Spleen (tissue), 11 donors: ENCODE data around the gene TMEM239. TPM values are rescaled to one million over a fixed set of nuclear protein-coding genes. Genes with fewer than 3 reads are reported as not detected.

Source experiments
- DNase-seq: peaks from one replicate; pipeline ENCODE4 v3.0.0-alpha.2; 2020
- H3K27ac ChIP-seq, 8 donors: fragments of 200-600 bp; sonication (generic) in 7 of 8; 1 replicate in 4 of 8; 2 replicates in 4 of 8; pipeline versions ENCODE4 v1.5.0 to v1.8.0; 2016 to 2021; ENCODE audit warnings: inconsistent platforms in 4 of 8, mild to moderate bottlenecking in 4 of 8, moderate library complexity in 1 of 8
- H3K27me3 ChIP-seq, 7 donors: fragments of 200-600 bp; sonication (generic) in 6 of 7; replicated peaks in 1 of 7; 1 replicate in 4 of 7; 2 replicates in 3 of 7; pipeline versions ENCODE4 v1.5.0 to v1.8.0; 2016 to 2021; ENCODE audit warnings: inconsistent platforms in 3 of 7, mild to moderate bottlenecking in 1 of 7
- H3K36me3 ChIP-seq, 6 donors: fragments of 200-600 bp; sonication (generic) in 5 of 6; 1 replicate in 4 of 6; 2 replicates in 2 of 6; pipeline versions ENCODE4 v1.5.0 to v1.8.0; 2016 to 2021; ENCODE audit warnings: inconsistent platforms in 2 of 6
- H3K4me1 ChIP-seq, 6 donors: fragments of 200-600 bp; sonication (generic) in 5 of 6; 1 replicate in 3 of 6; 2 replicates in 3 of 6; pipeline versions ENCODE4 v1.5.0 to v1.8.0; 2016 to 2021; ENCODE audit warnings: inconsistent platforms in 3 of 6
- H3K4me3 ChIP-seq, 8 donors: fragments of 200-600 bp; sonication (generic) in 7 of 8; 1 replicate in 4 of 8; 2 replicates in 4 of 8; pipeline versions ENCODE4 v1.5.0 to v1.8.0; 2016 to 2021; ENCODE audit warnings: inconsistent platforms in 4 of 8, mild to moderate bottlenecking in 4 of 8, moderate library complexity in 2 of 8
- H3K9me3 ChIP-seq, 8 donors: fragments of 200-600 bp; sonication (generic) in 7 of 8; 1 replicate in 4 of 8; 2 replicates in 4 of 8; pipeline versions ENCODE4 v1.5.0 to v1.8.0; 2016 to 2021; ENCODE audit warnings: inconsistent platforms in 4 of 8
- POLR2A ChIP-seq, 3 donors: fragments of 450-650 bp; IDR thresholded peaks; one replicate each; pipeline ENCODE4 v1.5.1; 2017; ENCODE audit warnings: antibody characterized with exemption in 3 of 3, mild to moderate bottlenecking in 1 of 3
- POLR2AphosphoS5 ChIP-seq, 3 donors: sonication (generic); formaldehyde crosslinking; IDR thresholded peaks; one replicate each; pipeline ENCODE4 v1.5.1; 2017; ENCODE audit warnings: antibody characterized with exemption in 3 of 3
- WGBS, 5 donors: extraction: QIAGEN DNeasy Blood & Tissue Kit in 3 of 5; methylation state at CpG; one replicate each; pipeline versions ENCODE4 v1.1.5 to v1.1.7; 2013 to 2018; 5-methylcytosine and 5-hydroxymethylcytosine counted together
- intact Hi-C: fragments of 100-400 bp; cut with DNase I; formaldehyde crosslinking; loops from one replicate; pipeline ENCODE4 v1.15.0; 2023; ENCODE audit warnings: low total_unique reads
- polyA plus RNA-seq, 3 donors: library from polyadenylated mRNA; stranded (reverse); fragments of 200-250 nt; gene quantifications; one replicate each; pipeline ENCODE4 v1.2.1, GENCODE V29; 2013
- total RNA-seq, 7 donors: library from RNA; depleted of rRNA in 3 of 7; stranded (reverse); fragments of >200 nt in 3 of 7; fragmentation: NEBNext Ultra II Directional in 4 of 7; extraction: Animal tissue kit (Norgen Biotek cat#: 25700) in 4 of 7; gene quantifications; one replicate each; pipeline versions ENCODE4 v1.1.0 to v1.2.1, GENCODE V29; 2016 to 2021
- TF ChIP-seq, protein P1 (sequence below), 11 experiments: fragments of 200-600 bp in 7 of 11; fragments of 450-650 bp in 4 of 11; sonication (generic) in 4 of 11; IDR thresholded peaks in 8 of 11; conservative IDR thresholded peaks in 3 of 11; 1 replicate in 7 of 11; 2 replicates in 4 of 11; pipeline versions ENCODE4 v1.4.0 to v1.8.0; 2016 to 2021; ENCODE audit warnings: antibody characterized with exemption in 11 of 11, inconsistent platforms in 4 of 11, mild to moderate bottlenecking in 1 of 11
- donor health status: healthy with polysubstance abuse.
- donor health status: DM: no; HTN: no; CAD: no; lungs with moderate emphysema.
- donor health status: DM: no; HTN: no; CAD: no.
- donor health status: Bipolar disorder and iron deficiency.
- donor health status: healthy.
- donor health status: DM: no; HTN: no; CAD: no.
- donor health status: DM: yes; HTN: yes; CAD: no.

The TMEM239 gene
- total and polyA plus RNA-seq, 10 donors = not detected

DNA sequence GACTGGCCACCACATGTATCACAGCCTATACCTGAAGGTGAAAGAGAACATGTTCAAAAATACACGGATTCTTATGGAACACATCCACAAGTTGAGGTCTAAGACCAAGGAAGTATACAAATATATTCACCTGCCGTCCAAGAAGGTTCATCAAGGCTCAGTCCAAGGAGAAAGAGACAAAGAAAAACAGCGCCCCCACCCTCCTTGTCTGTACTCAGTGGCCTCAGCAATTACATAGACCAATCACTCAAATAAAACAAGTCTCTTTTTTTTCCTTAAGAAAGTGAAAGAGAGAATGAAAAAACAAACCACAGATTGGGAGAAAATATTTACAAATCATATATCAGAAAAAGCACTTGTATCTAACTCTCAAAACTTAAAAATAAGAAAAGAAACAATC is 35.2 kb upstream of the TMEM239 start:
- H3K4me1 ChIP-seq = no peaks in the 10 kb centered on the region
- no peak overlapping the region for H3K27ac ChIP-seq
- H3K9me3 ChIP-seq = peaks cover 0 to 4% (median 2%) of the 10 kb centered on the region in 8 donors
- DNase-seq = no peak
- H3K27me3 ChIP-seq = peaks cover 0 to 16% (median 0%) of the 10 kb centered on the region in 7 donors
- TF ChIP-seq POLR2AphosphoS5 (IDR thresholded peaks at IDR 0.05) (no peak), POLR2A (IDR thresholded peaks at IDR 0.05) (no peak)
- TF ChIP-seq, protein P1, sequence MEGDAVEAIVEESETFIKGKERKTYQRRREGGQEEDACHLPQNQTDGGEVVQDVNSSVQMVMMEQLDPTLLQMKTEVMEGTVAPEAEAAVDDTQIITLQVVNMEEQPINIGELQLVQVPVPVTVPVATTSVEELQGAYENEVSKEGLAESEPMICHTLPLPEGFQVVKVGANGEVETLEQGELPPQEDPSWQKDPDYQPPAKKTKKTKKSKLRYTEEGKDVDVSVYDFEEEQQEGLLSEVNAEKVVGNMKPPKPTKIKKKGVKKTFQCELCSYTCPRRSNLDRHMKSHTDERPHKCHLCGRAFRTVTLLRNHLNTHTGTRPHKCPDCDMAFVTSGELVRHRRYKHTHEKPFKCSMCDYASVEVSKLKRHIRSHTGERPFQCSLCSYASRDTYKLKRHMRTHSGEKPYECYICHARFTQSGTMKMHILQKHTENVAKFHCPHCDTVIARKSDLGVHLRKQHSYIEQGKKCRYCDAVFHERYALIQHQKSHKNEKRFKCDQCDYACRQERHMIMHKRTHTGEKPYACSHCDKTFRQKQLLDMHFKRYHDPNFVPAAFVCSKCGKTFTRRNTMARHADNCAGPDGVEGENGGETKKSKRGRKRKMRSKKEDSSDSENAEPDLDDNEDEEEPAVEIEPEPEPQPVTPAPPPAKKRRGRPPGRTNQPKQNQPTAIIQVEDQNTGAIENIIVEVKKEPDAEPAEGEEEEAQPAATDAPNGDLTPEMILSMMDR (IDR thresholded peaks at IDR 0.05 in 8 of 11, conservative IDR thresholded peaks at IDR 0.05 in 3 of 11) = no peak
- no peaks in the 10 kb centered on the region for H3K36me3 ChIP-seq
- no peak overlapping the region for H3K4me3 ChIP-seq
- WGBS, 5 donors = 49 to 65% (median 50%) methylated on average over 3 of the region's 3 CpGs
- intact Hi-C loops = no loop called here

DNA sequence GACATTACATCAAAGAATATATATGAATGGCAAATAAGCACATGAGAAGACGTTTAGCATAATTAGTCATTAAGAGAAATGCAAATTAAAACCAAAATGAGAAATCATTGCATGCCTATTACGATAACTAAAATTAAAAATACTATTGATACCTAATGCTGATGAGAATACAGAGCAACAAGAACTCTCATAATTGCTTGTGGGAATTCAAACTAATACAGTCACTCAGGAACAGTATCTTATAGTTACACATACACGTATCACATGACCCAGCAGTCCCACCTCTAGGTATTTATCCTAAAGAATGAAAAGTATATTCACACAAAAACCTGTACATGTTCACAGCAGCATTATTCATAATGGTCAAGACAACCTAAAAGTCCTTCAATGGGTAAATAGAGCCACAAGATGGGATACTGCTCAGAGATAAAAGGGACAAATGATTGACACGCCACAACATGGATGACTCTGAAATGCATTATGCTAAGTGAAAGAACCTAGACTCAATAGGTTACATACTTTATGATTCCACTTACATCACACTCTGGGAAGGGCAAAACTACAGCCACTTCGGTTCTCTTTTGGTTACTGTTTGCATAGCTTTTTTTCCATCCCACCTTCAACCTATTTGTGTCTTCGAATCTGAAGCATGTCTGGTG is 32.1 kb upstream of the TMEM239 start:
- intact Hi-C loops = no loop called here

DNA sequence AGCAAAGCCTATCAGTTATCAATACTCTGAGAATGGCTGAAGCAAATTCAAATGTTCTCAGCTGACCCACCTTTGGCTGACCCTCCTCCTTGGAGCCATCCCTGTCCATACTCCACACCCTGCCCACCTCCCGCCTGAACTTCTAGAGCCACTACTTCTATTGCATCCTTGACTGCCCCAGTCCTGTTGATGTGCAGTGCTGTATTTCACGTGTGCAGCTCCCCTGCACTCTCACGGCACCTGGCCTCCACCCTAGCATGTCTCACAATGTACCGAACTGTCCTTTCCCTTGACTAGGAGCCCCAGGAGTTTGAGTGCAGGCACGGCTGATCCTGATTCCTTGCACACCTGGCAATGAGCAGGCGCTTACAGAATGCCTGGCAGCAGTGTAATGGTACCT is 22.7 kb upstream of the TMEM239 start:
- Histone ChIP-seq H3K27me3 (peaks cover 0 to 71% (median 2%) of the 10 kb centered on the region in 7 donors), H3K4me3 (no peak overlapping the region), H3K9me3 (no peaks in the 10 kb centered on the region), H3K36me3 (no peaks in the 10 kb centered on the region), H3K4me1 (no peaks in the 10 kb centered on the region), H3K27ac (no peak overlapping the region)
- no peak for DNase-seq
- intact Hi-C loops = no loop called here
- TF ChIP-seq, protein P1 (IDR thresholded peaks at IDR 0.05 in 8 of 11, conservative IDR thresholded peaks at IDR 0.05 in 3 of 11) = no peak
- TF ChIP-seq POLR2AphosphoS5 (IDR thresholded peaks at IDR 0.05) (no peak), POLR2A (IDR thresholded peaks at IDR 0.05) (no peak)
- WGBS, 5 donors = 87 to 95% (median 88%) methylated on average over 6 of the region's 6 CpGs

More for the DNA sequence above, 32.1 kb upstream of the TMEM239 start:
- Histone ChIP-seq H3K27ac (no peak overlapping the region), H3K4me3 (no peak overlapping the region), H3K27me3 (peaks cover 0 to 11% (median 0%) of the 10 kb centered on the region in 7 donors), H3K9me3 (peaks cover 0 to 12% (median 0%) of the 10 kb centered on the region in 8 donors), H3K36me3 (no peaks in the 10 kb centered on the region), H3K4me1 (no peaks in the 10 kb centered on the region)
- WGBS, 5 donors = 73 to 83% (median 74%) methylated on average over 6 of the region's 6 CpGs
- TF ChIP-seq POLR2A (IDR thresholded peaks at IDR 0.05) (no peak), POLR2AphosphoS5 (IDR thresholded peaks at IDR 0.05) (no peak)
- TF ChIP-seq, protein P1 (IDR thresholded peaks at IDR 0.05 in 8 of 11, conservative IDR thresholded peaks at IDR 0.05 in 3 of 11) = no peak
- DNase-seq = no peak

DNA sequence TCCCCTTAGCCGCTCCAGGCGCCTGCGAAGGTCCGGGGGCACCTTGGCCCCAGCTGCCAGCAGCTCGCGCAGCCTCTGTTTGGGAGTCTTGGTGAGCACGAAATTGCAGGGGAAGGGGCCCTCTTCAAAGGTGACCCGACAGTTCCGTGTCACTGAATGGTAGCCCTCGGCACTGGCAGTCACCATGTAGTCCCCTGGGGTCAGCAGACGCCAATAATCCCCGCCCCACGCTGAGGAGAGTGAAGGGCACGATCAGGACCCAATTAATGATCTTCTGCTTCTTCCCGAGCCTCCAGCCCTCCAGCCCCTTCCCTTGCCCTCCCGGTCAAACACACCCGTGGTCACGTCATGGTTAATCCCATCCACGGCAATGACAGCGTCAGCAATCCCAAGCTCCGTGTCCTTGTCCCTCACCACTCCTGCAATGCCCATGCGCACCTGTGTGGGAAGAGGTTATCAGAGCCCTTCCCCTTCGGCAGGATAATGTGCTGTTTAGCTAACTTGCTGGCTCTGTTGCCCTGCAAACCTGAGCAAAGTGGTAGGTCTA is 21.9 kb upstream of the TMEM239 start:
- H3K4me3 ChIP-seq = no peak overlapping the region
- H3K36me3 ChIP-seq = no peaks in the 10 kb centered on the region
- 91 to 93% (median 91%) methylated on average over 23 of the region's 23 CpGs for WGBS, 5 donors
- no peak overlapping the region for H3K27ac ChIP-seq
- DNase-seq = no peak
- peaks cover 0 to 77% (median 10%) of the 10 kb centered on the region in 7 donors for H3K27me3 ChIP-seq
- H3K4me1 ChIP-seq = peaks cover 0 to 6% (median 2%) of the 10 kb centered on the region in 6 donors
- H3K9me3 ChIP-seq = no peaks in the 10 kb centered on the region
- intact Hi-C loops = no loop called here
- TF ChIP-seq POLR2A (IDR thresholded peaks at IDR 0.05) = no peak
- TF ChIP-seq, protein P1 (IDR thresholded peaks at IDR 0.05 in 8 of 11, conservative IDR thresholded peaks at IDR 0.05 in 3 of 11) = no peak
- TF ChIP-seq POLR2AphosphoS5 (IDR thresholded peaks at IDR 0.05) = no peak
